ENCODE measurements around the gene SPOP.

SPOP gene

DNA sequence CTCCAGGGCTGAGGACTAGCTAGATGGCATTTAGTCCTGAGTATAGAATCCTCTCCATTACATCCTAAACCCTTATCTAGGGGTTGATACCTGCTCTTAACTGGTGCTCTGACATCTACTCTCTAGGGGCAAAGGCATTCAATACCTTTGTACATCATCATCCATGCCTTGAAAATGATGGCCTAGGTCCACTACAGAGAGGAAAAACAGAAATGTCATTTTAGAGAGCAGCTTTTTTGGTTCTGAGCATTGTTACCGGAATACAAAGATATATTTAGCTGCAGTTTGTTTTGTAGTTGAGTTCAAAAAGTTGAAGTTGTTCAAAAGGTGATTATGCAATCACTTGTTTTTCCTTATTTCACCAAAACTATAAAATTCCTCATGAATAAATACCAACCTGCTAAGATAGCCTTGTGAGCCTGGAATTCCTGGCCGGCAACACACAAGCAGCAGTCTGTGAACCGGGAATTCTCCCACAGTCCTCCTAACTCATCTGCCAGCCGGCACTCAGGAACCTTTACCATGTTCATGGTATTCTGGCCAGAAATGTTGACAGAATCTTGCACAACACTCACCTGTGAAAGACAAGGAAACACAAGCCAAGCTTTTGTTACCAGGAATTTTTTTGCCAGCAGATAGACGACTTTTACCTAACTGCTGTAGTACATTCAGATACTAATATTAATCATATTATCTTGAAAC lies 66.9 kb downstream of the SPOP start:
- H3K4me3 ChIP-seq (ENCODE audit: low read depth, low read length), result no peak overlapping the region
- TF ChIP-seq, protein P1, sequence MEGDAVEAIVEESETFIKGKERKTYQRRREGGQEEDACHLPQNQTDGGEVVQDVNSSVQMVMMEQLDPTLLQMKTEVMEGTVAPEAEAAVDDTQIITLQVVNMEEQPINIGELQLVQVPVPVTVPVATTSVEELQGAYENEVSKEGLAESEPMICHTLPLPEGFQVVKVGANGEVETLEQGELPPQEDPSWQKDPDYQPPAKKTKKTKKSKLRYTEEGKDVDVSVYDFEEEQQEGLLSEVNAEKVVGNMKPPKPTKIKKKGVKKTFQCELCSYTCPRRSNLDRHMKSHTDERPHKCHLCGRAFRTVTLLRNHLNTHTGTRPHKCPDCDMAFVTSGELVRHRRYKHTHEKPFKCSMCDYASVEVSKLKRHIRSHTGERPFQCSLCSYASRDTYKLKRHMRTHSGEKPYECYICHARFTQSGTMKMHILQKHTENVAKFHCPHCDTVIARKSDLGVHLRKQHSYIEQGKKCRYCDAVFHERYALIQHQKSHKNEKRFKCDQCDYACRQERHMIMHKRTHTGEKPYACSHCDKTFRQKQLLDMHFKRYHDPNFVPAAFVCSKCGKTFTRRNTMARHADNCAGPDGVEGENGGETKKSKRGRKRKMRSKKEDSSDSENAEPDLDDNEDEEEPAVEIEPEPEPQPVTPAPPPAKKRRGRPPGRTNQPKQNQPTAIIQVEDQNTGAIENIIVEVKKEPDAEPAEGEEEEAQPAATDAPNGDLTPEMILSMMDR (IDR thresholded peaks at IDR 0.05; ENCODE audit: low read depth, low read length), result no peak

DNA sequence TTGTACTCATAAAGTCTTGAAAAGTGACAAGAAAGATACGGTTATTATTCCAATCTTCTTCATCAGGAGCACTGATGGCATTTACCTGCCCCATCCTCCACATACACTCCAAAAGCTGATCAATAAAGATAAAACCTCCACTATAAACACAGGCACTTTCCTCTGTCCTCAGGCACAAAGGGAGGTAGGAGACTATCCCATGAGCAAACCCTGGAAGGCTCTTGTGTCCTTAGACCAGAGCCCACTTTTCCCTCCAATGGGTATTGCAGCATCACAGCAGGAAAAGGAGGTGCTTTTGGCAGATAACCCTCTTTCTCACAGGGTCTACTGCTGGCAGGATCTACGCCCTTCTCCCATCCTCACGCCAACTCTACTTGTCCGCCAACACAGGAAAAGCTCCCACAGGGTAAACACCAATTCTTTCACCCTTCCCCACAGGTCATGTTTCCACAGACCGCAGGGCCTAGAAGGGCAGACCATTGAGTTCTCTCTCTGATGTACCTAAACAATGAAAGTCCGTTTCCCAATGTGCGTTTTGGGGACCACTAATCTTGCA lies 73.5 kb downstream of the SPOP start:
- TF ChIP-seq, protein P1 (IDR thresholded peaks at IDR 0.05; ENCODE audit: low read depth, low read length), result no peak

DNA sequence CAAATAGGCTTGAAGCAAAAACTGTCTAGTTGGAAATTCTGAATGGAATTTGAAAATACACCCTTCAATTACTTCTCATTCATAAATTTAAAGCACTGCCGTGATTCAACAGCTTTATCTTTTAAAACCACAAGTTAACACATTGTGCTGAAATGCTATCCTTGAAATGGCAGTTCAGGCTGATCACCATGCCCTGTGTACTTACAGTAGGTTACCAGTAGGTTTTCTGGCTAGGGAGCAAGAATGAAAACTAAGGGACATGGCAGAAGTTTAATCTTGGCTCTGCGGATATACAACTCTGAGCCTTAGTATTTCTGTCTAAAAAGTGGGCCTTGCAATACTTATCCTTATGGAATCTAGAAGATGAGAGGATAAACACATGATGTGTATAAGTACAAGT lies 74.2 kb downstream of the SPOP start:
- TF ChIP-seq, protein P1 (IDR thresholded peaks at IDR 0.05; ENCODE audit: low read depth, low read length), result no peak
- H3K4me3 ChIP-seq (ENCODE audit: low read depth, low read length), result no peak overlapping the region

More for the DNA sequence above, 73.5 kb downstream of the SPOP start:
- H3K4me3 ChIP-seq (ENCODE audit: low read depth, low read length), result no peak overlapping the region

DNA sequence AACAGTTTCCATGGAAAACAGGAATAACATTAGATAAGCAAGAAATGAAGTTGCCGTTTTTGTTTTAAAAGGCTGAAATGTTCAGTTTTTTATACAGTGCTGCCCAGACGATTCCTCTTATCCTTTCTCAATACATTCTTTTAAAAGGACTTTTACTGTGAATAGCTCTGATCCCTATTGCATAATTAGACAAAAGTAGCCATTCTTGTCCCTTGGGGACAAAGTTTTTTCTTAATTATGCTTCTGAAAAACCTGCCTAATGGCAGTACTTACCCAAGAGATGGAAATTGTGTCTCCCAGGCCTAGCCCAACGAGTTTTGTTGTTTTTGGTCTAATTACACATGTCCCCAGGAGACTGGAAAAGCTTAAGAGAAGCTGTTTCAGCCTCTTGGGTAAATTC lies 74.7 kb downstream of the SPOP start:
- no peak overlapping the region for H3K4me3 ChIP-seq (ENCODE audit: low read depth, low read length)
- TF ChIP-seq, protein P1 (IDR thresholded peaks at IDR 0.05; ENCODE audit: low read depth, low read length), result no peak

DNA sequence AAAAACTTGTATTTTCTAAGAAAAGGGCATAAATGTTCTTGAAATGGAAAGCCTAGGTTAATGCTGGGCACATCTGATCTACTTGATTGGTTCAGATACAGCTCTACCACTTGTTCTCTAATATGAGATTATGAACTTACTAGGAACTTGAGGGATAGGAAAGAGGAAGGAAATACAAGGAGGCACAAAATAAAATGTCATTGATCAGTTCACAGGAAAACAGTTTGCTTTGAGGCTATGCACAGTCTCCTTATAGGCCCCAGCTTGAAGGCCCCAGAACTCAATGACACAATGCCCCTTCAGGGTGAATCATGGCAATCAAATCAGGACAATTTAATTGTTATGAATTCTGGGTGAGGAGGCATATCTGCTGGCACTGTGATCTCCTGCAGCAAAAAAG lies 75.1 kb downstream of the SPOP start:
- TF ChIP-seq, protein P1 (IDR thresholded peaks at IDR 0.05; ENCODE audit: low read depth, low read length), result no peak
- no peak overlapping the region for H3K4me3 ChIP-seq (ENCODE audit: low read depth, low read length)

DNA sequence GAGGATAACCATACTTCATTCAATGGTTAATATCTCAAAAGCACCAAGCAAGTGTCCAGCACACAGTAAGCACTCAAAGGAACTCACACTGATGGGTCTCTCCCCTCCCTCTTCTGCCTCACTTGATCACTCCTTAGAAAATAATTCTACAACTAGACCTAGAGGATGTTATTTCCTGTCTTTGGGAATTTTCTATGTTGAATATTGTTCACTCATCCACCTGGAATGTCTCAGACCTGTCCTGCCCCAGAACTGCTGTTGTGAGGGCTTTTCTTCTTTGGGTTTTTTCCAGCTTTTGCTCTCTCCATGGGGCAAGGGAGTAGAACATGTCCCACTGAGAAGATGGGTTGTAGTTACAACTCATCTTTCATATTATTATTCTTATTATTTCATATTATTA lies 76.9 kb downstream of the SPOP start:
- H3K4me3 ChIP-seq (ENCODE audit: low read depth, low read length), result no peak overlapping the region
- TF ChIP-seq, protein P1 (IDR thresholded peaks at IDR 0.05; ENCODE audit: low read depth, low read length), result no peak

DNA sequence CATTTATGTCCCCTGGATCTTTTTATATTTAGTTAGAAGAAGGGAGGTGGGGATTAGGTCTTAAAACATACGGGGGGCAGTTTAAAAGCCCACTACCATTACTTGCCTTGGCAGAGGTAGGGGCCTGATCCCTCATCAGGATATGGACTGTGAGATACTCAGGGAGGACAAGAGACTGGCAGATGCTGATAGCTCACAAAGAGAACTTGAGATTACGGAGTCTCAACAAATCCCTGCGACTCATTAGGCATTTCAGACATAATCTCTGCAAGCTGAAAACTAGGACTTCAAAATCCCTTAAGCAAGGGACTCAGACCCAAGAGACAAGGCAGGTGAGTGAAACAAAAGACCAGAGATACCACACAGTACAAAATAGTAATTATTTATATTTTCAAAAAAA lies 79.0 kb downstream of the SPOP start:
- no peak overlapping the region for H3K4me3 ChIP-seq (ENCODE audit: low read depth, low read length)
- TF ChIP-seq, protein P1 (IDR thresholded peaks at IDR 0.05; ENCODE audit: low read depth, low read length), result no peak

Data from WI38 (cell line).